Activated T-cell treated with anti-CD3 and anti-CD28 coated beads for 4 hours (primary cell): ENCODE results near the gene KDM3B.
"Not testable (repeated sequence)": the region's sequence is repeated elsewhere in the genome, so short reads cannot be mapped to it uniquely, and the experiment has no call there.

Source experiments
- DNase-seq: peaks from one replicate; pipeline ENCODE4 v3.0.0-alpha.2; 2020

KDM3B gene

DNA sequence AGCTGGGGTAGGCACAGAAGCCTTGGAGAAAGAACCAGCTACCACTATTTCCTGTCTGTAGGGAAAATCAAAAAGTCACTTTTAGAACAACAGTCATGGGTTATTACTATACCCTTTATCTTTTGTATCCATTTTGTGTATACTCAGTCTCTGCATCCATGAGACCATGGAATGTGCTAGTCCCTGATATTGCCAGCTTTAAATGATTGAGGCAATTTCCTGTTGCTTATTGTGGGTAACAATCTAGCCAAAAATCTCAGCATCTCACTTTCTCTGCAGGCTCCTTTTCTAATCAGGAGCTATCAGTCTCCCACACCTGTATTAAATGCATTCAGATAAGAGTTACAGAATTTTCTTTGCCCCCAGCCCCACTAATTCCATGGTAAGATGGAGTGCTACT lies 968 bp upstream of the KDM3B start:
- no peak for DNase-seq

DNA sequence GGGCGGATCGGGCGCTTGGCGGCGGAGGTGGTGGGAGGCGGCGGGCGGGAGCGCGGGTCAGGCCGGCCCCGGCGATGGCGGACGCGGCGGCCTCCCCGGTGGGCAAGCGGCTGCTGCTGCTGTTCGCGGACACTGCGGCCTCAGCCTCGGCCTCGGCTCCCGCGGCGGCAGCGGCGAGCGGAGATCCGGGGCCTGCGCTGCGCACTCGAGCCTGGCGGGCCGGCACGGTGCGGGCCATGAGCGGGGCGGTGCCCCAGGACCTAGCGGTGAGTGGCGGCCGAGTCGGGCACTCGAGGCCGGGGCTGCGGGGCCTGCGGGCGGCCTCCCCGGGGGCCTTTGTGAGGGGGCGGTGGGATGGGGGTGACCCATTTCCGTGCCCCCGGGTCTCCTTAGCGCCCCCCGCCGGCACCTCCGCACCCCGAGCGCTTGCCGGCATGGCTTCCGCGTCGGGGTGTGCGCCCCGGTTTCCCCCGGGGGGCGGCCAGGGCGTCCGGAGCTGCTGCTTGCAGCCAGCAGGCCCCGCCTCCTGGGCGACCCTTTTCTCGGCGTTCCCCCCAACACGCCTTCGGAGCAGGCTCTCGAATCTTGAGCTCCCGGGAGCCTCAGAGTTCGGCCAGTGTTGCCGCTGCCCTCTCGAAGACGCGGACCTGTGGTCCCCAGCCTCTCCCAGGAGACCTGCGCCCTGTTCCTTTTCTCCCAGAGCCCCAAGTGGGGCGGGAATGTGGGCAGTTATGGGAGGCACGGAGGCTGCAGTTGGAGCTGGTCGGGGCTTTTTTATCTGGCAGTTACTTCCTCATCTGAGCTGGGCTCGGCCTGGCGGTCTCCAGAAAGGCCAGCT lies 456 bp downstream of the KDM3B start:
- peak; percentile 53 for DNase-seq

DNA sequence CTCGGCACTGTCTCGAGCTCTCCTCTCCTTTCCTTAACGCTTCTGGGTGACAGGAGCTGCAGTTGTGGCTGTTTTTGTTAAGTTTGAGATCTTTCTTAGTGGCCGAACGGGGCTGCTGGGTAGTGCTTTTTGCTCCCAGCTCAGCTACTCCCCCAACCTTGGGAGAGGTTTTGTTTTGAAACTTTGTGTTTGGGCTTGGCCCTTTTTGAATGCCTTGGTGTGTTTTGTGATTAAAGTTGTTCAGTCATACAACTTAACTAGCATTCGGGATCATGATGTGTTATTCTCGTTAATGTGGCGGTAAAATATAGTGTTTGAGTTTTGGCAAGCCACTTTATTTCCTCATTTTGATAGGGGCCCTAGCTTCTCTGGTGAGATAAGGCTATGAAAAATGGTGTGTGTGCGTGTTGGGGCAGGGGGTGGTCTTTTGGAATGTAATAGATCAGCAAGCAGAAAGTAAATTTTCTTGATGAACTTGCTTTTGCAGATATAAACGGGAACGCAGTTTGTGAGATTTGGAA lies 1.1 kb downstream of the KDM3B start:
- no peak for DNase-seq

DNA sequence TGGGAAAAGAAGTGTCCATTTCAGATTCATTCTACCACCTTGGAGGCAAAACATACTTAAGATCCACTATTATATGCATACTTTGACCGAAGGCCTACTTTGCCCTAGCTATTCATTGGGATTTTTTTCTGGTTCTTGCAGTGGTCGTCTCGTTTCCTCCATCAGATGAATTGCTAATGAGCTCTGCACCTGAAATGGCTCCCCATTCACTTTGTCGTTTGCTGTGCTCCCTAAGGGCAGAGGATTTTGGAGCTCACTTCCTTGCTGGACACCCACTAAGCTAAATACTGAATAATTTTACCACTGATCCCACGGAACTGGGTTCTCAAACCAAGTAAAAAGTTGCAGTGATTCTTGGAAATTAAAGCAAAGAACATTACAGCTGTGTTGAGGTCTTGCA lies 1.9 kb downstream of the KDM3B start:
- DNase-seq, result no peak

DNA sequence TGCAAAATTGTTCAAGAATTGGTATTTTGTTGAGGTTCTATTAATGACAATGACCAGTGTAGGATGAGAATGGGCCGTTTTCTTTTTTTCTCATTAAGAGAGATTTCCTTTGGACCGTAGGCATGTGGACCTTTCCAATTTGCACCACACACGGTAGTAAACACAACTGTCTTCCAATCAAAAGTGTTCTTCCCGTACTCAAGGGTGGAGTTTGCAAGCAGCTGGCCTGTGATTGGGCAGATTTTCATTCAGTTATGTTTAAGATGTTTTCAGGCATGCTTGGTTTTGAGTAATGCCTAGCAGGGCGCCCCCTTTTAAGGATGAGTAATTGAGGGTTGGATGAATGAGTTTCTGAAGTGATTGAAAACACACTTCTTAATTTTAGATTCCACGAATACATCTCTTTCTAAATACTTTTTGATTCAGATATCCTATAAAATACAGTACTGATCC lies 2.5 kb downstream of the KDM3B start:
- DNase-seq, result peak; percentile 29

DNA sequence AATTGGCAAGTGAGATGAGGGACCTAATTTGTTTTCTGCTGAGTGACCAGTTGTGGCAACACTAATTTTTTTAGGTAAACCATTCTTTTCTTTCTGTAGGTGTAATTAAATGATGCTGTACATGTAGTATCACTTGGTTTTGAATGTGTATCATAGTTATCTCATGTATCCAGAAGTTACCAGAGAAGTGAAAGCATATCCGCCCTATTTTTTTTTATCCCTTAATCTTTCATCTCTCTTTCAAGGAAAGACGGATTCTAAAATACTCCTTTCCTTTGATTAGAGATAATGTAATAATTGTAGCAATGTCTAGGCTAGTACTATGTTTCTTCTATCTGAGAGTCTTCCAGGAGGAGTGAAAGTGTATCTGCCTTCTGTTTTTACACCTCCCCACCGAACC lies 7.1 kb downstream of the KDM3B start:
- DNase-seq, result no peak

DNA sequence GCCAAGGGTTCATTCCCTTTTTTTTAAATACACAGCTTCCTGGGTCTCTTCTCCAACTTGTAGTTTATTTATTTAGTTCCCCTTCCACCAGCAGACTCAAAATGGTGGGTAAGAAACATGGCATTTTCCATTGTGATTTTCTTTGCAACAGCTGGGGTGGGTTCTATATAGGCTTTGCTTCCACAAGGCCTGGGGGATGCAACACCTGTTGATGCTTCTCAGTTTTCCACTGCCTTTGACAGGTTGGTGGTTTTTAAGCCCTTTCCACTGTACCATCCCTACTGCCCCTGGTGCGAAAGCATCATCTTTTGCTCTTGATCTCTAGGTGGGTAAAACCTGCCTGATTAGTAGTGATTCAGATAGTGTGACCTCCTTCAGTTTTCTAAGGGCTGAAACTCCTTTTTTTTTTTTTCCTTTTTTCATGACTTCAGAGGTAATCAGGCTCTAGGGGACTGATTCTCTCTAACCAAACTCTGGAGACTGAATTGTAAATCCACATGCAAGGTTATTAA lies 8.5 kb downstream of the KDM3B start:
- DNase-seq, result no peak

DNA sequence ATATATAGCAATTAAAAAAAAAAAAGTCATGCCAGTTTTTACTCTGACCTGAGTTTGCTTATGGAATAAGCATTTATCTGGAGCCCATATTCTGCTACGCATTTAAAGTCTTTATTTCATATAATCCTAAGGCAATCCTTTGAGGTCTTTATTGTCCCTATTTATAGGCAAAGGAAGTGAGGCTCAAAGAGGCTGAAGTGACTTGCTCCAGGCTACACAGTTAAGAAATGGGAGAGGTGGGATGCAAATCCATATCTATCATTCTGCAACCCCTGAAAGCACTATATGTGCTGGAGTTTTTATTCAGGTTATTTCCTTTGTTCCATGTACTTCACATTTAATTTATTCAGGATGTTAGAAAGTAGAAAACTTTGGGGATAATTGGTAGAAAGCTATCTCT lies 12.1 kb downstream of the KDM3B start:
- DNase-seq, result no peak

DNA sequence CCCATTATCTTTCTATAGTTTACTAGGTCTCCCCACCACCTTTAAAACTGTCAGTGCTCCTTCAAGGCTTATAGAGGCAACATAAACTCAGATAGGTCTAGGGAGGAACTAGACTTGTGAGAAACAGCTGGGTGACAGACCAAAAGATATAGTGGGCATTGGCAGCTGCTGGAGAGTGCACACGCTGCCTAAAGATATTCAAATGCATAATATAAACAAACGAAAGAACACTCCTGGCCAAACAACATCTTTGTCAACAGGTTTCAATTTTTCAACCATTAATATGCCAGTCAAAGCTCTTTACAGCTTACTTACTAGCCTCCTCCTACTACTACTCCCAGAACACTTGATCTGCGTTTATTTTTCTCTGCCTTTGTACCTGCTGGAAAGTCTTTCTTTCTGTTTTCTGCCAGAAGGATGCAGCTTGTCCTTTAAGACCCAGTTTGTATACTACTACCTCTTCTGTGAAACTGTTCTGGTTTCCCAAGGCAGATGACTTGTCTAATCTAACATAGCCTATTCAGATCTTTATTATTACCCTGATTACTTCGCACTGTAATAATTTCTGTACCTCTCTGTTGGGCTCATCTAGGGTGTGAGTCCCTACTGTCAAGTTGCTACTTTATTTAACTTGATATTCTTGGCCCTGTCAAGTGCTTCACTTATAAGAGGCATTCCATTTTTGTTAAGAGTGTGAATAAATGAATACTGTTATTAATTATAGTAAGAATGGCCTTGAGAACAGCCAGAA lies 14.3 kb downstream of the KDM3B start:
- no peak for DNase-seq

DNA sequence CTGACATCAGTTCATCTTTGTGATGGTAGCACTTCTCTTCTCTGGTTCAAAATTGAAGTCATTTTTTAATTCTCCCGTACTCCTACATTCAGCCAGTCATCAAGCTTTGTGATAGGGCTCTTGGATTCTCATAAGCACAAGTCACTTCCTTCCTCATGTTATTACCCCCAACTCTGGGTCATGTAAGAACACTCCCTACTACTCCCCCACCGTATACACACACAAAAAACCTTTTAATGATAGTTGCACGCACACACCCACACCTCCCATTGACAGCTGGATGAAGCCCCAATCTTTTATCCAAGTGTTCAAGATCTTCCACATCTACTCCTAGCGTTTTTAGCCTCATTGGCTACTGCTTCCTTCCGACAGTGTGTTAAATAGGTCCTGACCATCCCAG lies 16.8 kb downstream of the KDM3B start:
- no peak for DNase-seq

DNA sequence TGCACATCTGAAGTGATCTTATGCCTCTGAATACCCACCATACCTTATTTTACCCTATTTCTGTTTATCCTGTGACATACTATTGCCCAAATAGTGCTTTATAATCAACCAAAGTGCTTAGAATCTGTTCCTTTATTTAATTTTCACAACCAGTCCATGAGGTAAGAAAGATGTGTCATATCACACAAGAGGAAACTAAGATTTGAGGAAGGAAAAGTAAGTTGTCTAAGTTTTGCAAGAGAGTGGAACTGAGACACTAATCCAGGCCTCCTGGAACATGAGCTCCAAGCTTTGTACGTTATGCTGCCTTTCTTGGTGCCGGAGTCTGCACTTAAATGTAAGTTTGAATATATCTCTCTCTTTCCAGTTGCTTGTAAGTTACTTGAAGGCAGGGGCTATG lies 17.2 kb downstream of the KDM3B start:
- DNase-seq, result no peak

DNA sequence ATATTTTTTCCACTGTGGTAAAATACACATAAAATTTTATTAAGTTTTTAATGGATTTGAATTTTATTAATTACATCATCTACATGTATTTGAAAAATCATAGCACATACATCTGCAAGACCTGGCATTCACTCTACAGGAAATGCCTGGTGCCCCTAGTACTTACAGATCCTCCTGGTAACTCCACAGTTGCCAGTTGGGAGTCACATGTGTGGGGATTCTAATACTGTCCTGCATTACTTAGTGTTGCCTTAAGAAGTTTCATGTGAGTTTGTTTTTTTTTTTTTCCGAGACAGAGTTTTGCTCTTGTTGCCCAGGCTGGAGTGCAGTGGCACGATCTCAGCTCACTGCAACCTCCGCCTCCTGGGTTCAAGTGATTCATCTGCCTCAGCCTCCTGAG lies 18.1 kb downstream of the KDM3B start:
- no peak for DNase-seq

DNA sequence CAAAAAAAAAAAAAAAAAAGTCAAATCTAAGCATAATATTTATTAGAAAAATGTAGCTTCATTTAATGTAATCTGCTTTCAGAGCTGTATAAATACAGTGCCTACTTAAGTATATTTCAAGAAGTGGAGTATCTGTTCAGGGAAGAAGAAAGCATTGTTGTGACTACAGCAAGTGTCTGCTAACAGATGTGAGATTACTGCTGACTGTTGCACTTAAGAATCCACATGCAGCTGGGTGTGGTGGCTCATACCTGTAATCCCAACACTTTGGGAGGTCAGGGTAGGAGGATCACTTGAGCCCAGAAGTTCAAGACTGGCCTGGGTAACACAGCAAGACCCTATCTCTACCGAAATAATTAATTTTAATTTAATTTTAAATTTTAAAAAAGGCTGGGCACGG lies 19.0 kb downstream of the KDM3B start:
- no peak for DNase-seq

DNA sequence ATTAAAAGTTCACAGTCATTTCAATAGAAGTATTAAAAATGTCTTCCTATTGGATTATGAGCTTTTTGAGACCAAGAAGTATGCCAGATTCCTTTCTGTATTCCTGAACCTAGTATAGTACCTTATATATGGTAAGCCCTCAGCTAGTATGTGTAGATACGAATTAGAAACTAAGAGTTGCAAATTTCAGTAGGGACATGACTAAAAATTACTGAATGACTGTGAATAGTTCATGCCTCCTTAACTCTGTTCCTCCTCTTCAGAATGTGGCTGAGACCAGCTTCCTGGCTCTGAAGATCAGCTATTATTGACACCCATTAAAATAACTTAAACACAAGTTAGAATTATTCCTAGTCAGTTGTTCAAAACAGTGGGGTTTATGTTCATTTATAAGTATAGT lies 19.7 kb downstream of the KDM3B start:
- DNase-seq, result no peak

DNA sequence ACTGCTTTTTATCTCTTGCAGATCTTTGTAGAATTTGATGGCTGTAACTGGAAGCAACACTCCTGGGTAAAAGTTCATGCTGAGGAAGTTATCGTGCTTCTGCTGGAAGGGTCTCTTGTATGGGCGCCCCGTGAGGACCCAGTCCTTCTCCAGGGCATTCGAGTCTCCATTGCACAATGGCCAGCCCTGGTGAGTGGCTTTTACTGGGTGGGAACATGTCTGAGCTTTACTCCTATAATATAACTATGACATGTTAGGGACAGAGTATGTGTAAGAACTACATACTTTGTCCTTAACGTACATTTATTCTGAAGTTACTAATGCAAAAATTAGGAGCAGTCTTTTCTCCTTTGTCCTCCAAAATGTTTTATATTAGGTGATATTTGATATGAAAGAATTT lies 20.2 kb downstream of the KDM3B start:
- DNase-seq, result no peak

DNA sequence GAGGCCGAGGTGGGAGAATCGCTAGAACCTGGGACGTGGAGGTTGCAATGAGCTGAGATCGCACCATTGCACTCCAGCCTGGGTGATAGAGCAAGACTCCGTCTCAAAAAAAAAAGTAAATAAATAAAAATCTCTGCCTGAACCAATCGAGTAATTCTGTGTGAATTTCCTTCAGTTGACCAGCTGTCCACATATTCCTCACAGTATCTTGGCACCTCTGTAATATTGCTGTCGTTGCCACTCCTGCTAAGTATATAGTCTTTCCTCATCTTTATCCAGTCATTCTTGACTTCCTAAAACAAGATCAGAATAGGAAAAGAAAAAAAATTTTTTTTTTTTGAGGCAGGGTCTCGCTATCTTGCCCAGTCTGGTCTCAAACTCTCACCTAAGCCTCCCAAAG lies 29.9 kb downstream of the KDM3B start:
- DNase-seq, result no peak

DNA sequence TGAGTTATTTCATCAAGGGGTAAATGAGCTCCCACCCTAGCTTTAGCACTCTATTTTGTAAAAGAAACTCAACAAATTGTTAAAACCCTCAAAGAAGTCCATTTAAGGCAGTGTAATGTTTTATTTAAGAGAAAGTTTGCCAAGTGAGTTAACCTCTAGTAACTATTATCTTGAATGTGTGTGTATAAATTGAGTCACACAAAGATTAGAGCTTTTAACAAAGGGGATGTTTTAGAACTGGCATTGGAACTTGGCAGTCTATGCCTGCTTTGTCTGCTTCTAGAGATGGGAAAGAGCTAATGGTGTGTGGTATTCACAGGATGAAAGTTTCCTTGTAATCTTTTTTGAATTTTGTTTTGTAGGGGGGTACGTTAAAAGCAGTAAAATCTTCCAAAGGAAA lies 33.2 kb downstream of the KDM3B start:
- no peak for DNase-seq

DNA sequence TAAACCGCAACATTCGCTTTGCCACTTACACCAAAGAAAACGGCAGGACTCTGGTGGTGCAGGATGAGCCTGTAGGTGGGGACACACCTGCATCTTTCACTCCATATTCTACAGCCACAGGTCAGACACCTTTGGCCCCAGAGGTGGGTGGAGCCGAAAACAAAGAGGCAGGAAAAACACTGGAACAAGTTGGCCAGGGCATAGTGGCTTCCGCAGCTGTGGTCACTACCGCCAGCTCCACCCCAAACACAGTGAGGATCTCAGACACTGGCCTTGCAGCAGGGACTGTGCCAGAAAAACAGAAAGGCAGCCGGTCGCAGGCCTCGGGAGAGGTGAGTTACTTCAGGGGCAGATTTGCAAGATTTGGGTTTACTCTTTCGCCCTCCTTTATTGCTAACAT lies 33.8 kb downstream of the KDM3B start:
- DNase-seq, result no peak

DNA sequence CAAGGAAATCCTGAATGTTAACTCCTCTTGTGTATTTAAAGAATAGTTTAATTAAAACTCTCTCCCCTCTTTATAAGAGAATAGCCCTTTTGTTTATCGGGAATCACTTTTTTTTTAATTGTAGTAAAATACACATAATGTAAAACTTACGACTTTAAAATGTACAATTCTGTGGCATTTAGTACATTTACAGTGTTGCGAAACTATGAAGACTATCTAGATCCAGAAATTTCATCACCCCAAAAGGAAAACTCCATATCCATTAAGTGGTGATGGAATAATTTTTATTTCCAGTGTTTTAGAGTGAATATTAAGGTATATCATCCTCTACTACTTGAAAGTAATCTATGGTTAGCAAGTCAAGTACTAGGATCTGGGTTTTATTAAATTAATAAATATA lies 36.8 kb downstream of the KDM3B start:
- no peak for DNase-seq

DNA sequence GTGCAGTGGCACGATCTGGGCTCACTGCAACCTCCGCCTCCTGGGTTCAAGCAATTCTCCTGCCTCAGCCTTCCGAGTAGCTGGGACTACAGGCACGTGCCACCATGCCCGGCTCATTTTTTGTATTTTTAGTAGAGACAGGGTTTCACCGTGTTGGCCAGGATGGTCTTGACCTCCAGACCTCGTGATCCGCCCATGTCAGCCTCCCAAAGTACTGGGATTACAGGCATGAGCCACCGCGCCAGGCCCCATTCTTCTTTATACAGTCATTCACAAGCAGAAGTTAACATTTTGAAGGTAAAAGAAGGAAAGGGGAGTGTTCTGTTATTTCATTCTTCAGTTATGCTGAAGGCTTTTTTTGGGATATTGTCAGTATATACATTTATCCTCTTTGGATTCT lies 37.4 kb downstream of the KDM3B start:
- not testable (repeated sequence) for DNase-seq

DNA sequence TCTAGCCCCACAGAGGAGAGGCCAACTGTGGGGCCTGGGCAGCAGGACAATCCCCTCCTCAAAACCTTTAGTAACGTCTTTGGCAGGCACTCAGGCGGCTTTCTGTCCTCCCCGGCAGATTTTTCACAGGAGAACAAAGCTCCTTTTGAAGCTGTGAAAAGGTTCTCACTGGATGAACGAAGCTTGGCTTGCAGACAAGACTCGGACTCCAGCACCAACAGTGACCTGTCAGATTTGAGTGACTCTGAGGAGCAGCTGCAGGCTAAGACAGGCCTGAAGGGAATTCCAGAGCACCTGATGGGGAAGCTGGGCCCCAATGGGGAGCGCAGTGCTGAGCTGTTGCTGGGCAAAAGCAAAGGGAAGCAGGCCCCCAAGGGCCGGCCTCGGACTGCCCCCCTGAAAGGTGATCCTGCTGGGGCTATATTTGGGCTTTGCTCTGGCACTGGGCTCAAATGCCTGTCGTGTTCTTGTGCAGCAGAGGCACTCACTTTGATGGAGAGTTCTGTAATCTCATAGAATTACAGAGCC lies 39.4 kb downstream of the KDM3B start:
- no peak for DNase-seq

DNA sequence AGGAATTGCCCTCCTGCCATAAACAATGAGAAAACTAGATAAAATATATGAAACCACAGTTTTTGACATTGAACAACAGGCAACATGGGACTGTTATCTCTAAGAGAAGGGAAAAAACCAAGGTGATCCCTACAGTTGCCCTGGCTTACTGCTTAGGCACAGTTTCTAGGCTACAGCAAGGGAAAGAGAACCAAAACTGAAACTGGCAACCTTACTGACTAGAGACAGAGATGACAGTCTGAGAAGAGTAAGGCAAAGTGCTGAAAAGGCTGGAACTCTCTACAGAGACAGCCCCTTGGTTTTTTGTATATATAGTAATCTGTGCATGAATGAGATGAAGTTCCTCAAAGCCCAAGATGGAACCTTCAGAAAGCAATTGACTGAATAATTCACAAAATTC lies 50.2 kb downstream of the KDM3B start:
- no peak for DNase-seq

DNA sequence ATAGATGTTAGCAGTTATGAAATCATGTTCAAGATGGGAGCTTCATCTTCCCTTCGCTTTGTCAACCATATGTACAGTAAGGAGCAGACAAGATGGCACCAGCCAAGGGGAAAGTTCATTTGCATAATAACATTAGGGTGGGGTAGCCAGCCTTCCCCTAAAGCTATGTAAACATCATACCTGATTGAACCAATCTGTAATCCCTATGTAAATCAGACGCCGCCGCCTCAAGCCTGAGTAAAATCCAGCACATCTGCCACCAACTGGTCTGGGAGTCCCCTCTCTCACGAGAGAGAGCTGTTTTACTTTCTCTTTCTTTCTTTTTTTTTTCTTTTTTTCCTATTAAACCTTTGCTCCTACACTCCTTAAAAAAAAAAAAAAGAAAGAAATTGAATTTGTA lies 55.5 kb downstream of the KDM3B start:
- no peak for DNase-seq
